ENCODE measurements around the gene SORBS1. TPM values are rescaled to one million over a fixed set of nuclear protein-coding genes. Genes with fewer than 3 reads are reported as not detected.
A peak's percentile ranks its signal among the peaks of the same experiment; 100 is the strongest.

Gene SORBS1
- total RNA-seq, 1 experiment from 2014 or later, result 39.9 TPM

GRCh38 chr10:95266674-95267095 lies 294.5 kb downstream of the SORBS1 start:
- no peaks in the 10 kb centered on the region for H3K27me3 Mint-ChIP-seq (ENCODE audit: low read depth)
- ChIA-PET POLR2A (no interaction called here), CTCF (interaction anchor here (3.1 kb wide), 1 partner anchor 20 kb away, joined by 22 read pairs; no protein-coding TSS in a partner anchor)
- ATAC-seq (no peak), DNase-seq (ENCODE audit: low spot score) (no peak)
- H3K4me1 Mint-ChIP-seq, result peaks cover 61% of the 10 kb centered on the region
- no peaks in the 10 kb centered on the region for H3K9me3 Mint-ChIP-seq
- H3K4me3 Mint-ChIP-seq, result no peak overlapping the region
- no peak for TF ChIP-seq HMGA2 (CRISPR knock-in tag; IDR thresholded peaks at IDR 0.05)
- TF ChIP-seq PRRX2 (CRISPR knock-in tag; IDR thresholded peaks at IDR 0.05), result no peak
- peak overlapping the region; percentile 97 for H3K27ac Mint-ChIP-seq
- H3K36me3 Mint-ChIP-seq, result peaks cover 57% of the 10 kb centered on the region

DNA sequence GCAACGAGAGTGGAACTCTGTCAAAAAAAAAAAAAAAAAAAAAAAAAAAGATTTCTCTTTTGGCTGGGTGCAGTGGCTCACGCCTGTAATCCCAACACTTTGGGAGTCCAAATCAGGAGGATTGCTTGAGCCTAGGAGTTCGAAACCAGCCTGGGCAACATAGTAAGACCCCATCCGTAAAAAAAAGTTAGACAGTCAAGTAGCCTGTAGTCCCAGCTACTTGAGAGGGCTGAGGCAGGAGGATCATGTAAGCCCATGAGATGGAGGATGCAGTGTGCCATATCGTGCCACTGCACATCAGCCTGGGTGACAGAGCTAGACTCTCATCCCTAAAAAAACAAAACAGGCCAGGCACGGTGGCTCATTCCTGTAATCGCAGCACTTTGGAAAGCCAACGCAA lies 295.6 kb downstream of the SORBS1 start:
- DNase-seq (ENCODE audit: low spot score), result no peak
- Mint-ChIP-seq H3K27me3 (ENCODE audit: low read depth) (no peaks in the 10 kb centered on the region), H3K9me3 (no peaks in the 10 kb centered on the region), H3K4me1 (peaks cover 73% of the 10 kb centered on the region), H3K27ac (peak overlapping the region; percentile 85), H3K36me3 (peaks cover 61% of the 10 kb centered on the region), H3K4me3 (no peak overlapping the region)
- POLR2A ChIA-PET, result interaction anchor here (0.9 kb wide), 1 partner anchor 8 kb away, joined by 4 read pairs; no protein-coding TSS in a partner anchor
- ATAC-seq, result no peak
- TF ChIP-seq ZNF121 (CRISPR knock-in tag; IDR thresholded peaks at IDR 0.05) (peak; percentile 75), E2F4 (CRISPR knock-in tag; IDR thresholded peaks at IDR 0.05; ENCODE audit: borderline replicate concordance, low read depth) (no peak)
- CTCF ChIA-PET, result interaction anchor here (1.0 to 3.1 kb wide), 8 partner anchors 12 to 97 kb away, joined by 3 to 22 read pairs (median 5); no protein-coding TSS in a partner anchor

DNA sequence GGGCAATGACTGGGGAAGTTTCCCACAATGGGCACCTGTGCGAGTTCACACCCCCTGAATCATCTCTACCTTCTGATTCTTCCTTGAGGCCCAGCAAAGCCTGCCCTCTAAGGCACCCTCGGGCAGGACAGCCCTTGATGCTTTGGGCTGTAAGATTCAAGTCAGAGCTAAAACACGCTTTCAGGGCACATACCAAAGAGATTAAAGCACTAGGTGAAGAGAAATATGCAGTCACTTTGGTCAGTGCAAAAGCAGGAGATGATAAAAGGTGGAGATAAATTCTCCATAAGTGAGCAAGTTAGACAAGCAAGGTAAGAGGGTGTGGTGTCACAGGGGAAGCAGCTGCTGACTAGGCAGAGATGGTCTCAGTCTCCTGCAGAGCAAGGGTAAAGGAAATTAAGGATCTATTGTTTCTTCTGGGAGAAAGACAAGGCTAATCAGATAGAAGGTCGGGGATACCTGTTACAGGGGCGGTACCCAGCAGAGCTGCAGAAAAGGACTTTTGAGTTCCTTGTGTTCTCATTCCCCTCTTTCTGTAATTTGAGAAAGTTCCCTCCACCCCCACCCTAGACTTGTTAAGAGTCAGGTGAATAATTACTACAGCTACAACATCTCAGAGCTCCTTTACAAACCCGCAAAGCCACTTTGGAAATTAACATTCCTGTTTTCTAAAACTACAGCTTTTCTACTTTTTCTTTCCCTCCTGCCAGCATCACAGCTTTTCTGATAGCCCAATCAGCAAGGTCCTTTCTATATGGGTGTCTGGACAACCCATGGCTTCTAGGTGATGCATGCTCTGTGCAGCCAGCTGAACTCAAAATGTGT lies 296.7 kb downstream of the SORBS1 start:
- H3K36me3 Mint-ChIP-seq, result peaks cover 64% of the 10 kb centered on the region
- no peaks in the 10 kb centered on the region for H3K27me3 Mint-ChIP-seq (ENCODE audit: low read depth)
- peaks cover 76% of the 10 kb centered on the region for H3K4me1 Mint-ChIP-seq
- peak overlapping the region; percentile 99 for H3K27ac Mint-ChIP-seq
- DNase-seq (ENCODE audit: low spot score), result no peak
- H3K4me3 Mint-ChIP-seq, result peak overlapping the region; percentile 23
- CTCF ChIA-PET, result interaction anchor here (0.8 to 3.1 kb wide), 15 partner anchors 13 to 337 kb away, joined by 3 to 22 read pairs (median 5); partner anchors contain the start of gene PDLIM1
- no peaks in the 10 kb centered on the region for H3K9me3 Mint-ChIP-seq
- POLR2A ChIA-PET, result interaction anchor here (0.6 to 1.1 kb wide), 6 partner anchors 9 to 106 kb away, joined by 3 to 7 read pairs (median 4); no protein-coding TSS in a partner anchor
- peak; percentile 83 for ATAC-seq
- no peak for TF ChIP-seq NFYB (CRISPR knock-in tag; conservative IDR thresholded peaks at IDR 0.05; ENCODE audit: low read depth)
- no peak for TF ChIP-seq CTCF (IDR thresholded peaks at IDR 0.05)
- no peak for TF ChIP-seq ZNF232 (CRISPR knock-in tag; IDR thresholded peaks at IDR 0.05)
- TF ChIP-seq ZBTB21 (CRISPR knock-in tag; IDR thresholded peaks at IDR 0.05; ENCODE audit: borderline replicate concordance), result no peak
- TF ChIP-seq USF2 (CRISPR knock-in tag; IDR thresholded peaks at IDR 0.05), result no peak
- TF ChIP-seq NR2C2 (CRISPR knock-in tag; IDR thresholded peaks at IDR 0.05), result no peak
- no peak for TF ChIP-seq ZNF671 (CRISPR knock-in tag; IDR thresholded peaks at IDR 0.05)
- TF ChIP-seq, protein P1, sequence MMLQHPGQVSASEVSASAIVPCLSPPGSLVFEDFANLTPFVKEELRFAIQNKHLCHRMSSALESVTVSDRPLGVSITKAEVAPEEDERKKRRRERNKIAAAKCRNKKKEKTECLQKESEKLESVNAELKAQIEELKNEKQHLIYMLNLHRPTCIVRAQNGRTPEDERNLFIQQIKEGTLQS (CRISPR knock-in tag; conservative IDR thresholded peaks at IDR 0.05), result no peak
- TF ChIP-seq, protein P2, sequence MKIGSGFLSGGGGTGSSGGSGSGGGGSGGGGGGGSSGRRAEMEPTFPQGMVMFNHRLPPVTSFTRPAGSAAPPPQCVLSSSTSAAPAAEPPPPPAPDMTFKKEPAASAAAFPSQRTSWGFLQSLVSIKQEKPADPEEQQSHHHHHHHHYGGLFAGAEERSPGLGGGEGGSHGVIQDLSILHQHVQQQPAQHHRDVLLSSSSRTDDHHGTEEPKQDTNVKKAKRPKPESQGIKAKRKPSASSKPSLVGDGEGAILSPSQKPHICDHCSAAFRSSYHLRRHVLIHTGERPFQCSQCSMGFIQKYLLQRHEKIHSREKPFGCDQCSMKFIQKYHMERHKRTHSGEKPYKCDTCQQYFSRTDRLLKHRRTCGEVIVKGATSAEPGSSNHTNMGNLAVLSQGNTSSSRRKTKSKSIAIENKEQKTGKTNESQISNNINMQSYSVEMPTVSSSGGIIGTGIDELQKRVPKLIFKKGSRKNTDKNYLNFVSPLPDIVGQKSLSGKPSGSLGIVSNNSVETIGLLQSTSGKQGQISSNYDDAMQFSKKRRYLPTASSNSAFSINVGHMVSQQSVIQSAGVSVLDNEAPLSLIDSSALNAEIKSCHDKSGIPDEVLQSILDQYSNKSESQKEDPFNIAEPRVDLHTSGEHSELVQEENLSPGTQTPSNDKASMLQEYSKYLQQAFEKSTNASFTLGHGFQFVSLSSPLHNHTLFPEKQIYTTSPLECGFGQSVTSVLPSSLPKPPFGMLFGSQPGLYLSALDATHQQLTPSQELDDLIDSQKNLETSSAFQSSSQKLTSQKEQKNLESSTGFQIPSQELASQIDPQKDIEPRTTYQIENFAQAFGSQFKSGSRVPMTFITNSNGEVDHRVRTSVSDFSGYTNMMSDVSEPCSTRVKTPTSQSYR (CRISPR knock-in tag; IDR thresholded peaks at IDR 0.05), result peak; percentile 55; the same call in 1 of the 2 replicates
- TF ChIP-seq, protein P3, sequence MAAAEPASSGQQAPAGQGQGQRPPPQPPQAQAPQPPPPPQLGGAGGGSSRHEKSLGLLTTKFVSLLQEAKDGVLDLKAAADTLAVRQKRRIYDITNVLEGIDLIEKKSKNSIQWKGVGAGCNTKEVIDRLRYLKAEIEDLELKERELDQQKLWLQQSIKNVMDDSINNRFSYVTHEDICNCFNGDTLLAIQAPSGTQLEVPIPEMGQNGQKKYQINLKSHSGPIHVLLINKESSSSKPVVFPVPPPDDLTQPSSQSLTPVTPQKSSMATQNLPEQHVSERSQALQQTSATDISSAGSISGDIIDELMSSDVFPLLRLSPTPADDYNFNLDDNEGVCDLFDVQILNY (CRISPR knock-in tag; IDR thresholded peaks at IDR 0.05), result no peak
- peak; percentile 74; the same call in 1 of the 2 replicates for TF ChIP-seq ETV6 (CRISPR knock-in tag; IDR thresholded peaks at IDR 0.05)
- TF ChIP-seq JAZF1 (CRISPR knock-in tag; IDR thresholded peaks at IDR 0.05), result no peak
- no peak for TF ChIP-seq STAT6 (CRISPR knock-in tag; conservative IDR thresholded peaks at IDR 0.05; ENCODE audit: low read depth)
- TF ChIP-seq SP1 (CRISPR knock-in tag; conservative IDR thresholded peaks at IDR 0.05), result 0 out of 2 replicates have a peak, but pooled peaks have one; percentile 5
- no peak for TF ChIP-seq ELF4 (CRISPR knock-in tag; IDR thresholded peaks at IDR 0.05; ENCODE audit: low read depth)
- TF ChIP-seq ZNF219 (CRISPR knock-in tag; IDR thresholded peaks at IDR 0.05; ENCODE audit: borderline replicate concordance), result no peak

Data from WTC11 (cell line).